NB4 (cell line): ENCODE measurements around the gene ALDH3A2.

Experiments
- CTCF ChIP-seq: IDR thresholded peaks from one replicate; pipeline ENCODE4 v1.5.1; 2012; ENCODE audit warnings: low read depth, low read length
- MYC ChIP-seq: IDR thresholded peaks from 2 replicates; pipeline ENCODE4 v1.6.1; 2011; ENCODE audit warnings: low read depth, low read length
- POLR2A ChIP-seq: IDR thresholded peaks from 2 replicates; pipeline ENCODE4 v1.6.1; 2011; ENCODE audit warnings: mild to moderate bottlenecking; ENCODE audit not compliant: insufficient read length; ENCODE audit errors: extremely low read depth

GRCh38 chr17:19660219-19660870 lies 11.8 kb downstream of the ALDH3A2 start:
- no peak for TF ChIP-seq CTCF
- no peak for TF ChIP-seq POLR2A
- TF ChIP-seq MYC, result no peak
